ENCODE measurements around the gene PPFIA4. TPM values are rescaled to one million over a fixed set of nuclear protein-coding genes. Genes with fewer than 3 reads are reported as not detected.
A peak's percentile ranks its signal among the peaks of the same experiment; 100 is the strongest.

Gene PPFIA4
- total and polyA plus RNA-seq, 7 donors, result 8.3 to 99.8 (median 29.1) TPM

DNA sequence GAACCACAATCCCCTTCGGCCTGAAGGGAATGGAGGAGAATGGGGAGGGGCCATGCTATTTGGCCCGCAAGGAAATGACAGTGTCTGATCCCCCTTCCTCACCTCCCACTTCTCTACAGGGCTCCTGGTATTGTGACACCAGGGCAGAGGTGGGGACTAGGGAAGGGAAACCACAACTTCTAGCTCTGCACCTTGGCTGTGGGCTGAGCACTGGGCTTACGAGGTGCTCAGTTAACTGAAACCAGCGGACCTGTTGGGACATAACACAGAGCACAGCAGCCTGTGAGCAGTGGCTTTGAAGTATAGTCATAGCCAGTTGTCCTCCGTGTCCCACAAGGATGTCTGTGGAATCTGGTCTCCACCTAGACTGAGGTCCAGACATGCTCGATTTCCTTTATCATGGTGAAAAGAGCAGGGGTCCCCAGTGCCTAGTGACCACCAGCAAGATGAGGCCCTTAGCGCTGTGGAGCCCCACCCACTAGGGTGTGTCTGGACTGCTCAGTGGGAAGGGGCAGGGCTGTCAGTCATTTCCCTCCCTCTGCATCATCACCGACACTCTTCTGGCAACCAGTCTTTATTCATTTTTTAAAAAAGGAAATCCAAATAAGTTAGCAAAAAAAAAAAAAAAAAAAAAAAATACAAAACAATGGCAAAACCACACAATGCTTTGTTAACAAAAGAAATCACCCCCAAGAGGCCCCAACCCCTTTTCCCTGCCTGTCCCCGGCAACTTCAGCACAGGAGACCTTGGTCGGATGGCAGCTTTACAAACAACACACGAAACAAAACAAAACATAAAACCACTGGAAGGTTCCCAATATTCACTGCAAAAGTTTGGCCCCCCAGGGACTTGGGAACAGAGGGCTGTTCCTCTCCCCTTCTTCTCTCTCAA lies 56.5 kb downstream of the PPFIA4 start:
- TF ChIP-seq, protein P1, sequence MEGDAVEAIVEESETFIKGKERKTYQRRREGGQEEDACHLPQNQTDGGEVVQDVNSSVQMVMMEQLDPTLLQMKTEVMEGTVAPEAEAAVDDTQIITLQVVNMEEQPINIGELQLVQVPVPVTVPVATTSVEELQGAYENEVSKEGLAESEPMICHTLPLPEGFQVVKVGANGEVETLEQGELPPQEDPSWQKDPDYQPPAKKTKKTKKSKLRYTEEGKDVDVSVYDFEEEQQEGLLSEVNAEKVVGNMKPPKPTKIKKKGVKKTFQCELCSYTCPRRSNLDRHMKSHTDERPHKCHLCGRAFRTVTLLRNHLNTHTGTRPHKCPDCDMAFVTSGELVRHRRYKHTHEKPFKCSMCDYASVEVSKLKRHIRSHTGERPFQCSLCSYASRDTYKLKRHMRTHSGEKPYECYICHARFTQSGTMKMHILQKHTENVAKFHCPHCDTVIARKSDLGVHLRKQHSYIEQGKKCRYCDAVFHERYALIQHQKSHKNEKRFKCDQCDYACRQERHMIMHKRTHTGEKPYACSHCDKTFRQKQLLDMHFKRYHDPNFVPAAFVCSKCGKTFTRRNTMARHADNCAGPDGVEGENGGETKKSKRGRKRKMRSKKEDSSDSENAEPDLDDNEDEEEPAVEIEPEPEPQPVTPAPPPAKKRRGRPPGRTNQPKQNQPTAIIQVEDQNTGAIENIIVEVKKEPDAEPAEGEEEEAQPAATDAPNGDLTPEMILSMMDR (IDR thresholded peaks at IDR 0.05), result no peak
- H3K36me3 ChIP-seq (ENCODE audit: insufficient read depth in 1 of 2, low read depth in 1 of 2), result peaks cover 0 to 18% of the 10 kb centered on the region in 2 donors
- peak overlapping the region; percentile 99 for H3K4me3 ChIP-seq
- ATAC-seq (peak in 1 of 4 donors; percentile 16), DNase-seq (no peak)
- H3K9me3 ChIP-seq, result no peaks in the 10 kb centered on the region
- WGBS, 3 donors, result 30 to 39% (median 35%) methylated on average over 11 of the region's 11 CpGs
- no peaks in the 10 kb centered on the region for H3K27me3 ChIP-seq (ENCODE audit: insufficient read depth in 3 of 3, low read length in 2 of 3)
- peak overlapping the region; percentile 81 for H3K27ac ChIP-seq
- peaks cover 27% of the 10 kb centered on the region for H3K4me1 ChIP-seq
- intact Hi-C loops (cut with DNase I), result no loop called here

GRCh38 chr1:203083463-203083921 lies 57.2 kb downstream of the PPFIA4 start:
- Histone ChIP-seq H3K27me3 (ENCODE audit: insufficient read depth in 3 of 3, low read length in 2 of 3) (no peaks in the 10 kb centered on the region), H3K27ac (peak overlapping the region; percentile 81), H3K4me1 (peaks cover 27% of the 10 kb centered on the region), H3K4me3 (peak overlapping the region; percentile 99), H3K9me3 (no peaks in the 10 kb centered on the region), H3K36me3 (ENCODE audit: insufficient read depth in 1 of 2, low read depth in 1 of 2) (peaks cover 0 to 18% of the 10 kb centered on the region in 2 donors)
- TF ChIP-seq, protein P1 (IDR thresholded peaks at IDR 0.05), result peak; percentile 36
- intact Hi-C loops (cut with DNase I), result no loop called here
- 37 to 47% (median 44%) methylated on average over 11 of the region's 11 CpGs for WGBS, 3 donors
- ATAC-seq, result peak in 2 of 4 donors; percentile 9 to 21
- DNase-seq, result no peak

DNA sequence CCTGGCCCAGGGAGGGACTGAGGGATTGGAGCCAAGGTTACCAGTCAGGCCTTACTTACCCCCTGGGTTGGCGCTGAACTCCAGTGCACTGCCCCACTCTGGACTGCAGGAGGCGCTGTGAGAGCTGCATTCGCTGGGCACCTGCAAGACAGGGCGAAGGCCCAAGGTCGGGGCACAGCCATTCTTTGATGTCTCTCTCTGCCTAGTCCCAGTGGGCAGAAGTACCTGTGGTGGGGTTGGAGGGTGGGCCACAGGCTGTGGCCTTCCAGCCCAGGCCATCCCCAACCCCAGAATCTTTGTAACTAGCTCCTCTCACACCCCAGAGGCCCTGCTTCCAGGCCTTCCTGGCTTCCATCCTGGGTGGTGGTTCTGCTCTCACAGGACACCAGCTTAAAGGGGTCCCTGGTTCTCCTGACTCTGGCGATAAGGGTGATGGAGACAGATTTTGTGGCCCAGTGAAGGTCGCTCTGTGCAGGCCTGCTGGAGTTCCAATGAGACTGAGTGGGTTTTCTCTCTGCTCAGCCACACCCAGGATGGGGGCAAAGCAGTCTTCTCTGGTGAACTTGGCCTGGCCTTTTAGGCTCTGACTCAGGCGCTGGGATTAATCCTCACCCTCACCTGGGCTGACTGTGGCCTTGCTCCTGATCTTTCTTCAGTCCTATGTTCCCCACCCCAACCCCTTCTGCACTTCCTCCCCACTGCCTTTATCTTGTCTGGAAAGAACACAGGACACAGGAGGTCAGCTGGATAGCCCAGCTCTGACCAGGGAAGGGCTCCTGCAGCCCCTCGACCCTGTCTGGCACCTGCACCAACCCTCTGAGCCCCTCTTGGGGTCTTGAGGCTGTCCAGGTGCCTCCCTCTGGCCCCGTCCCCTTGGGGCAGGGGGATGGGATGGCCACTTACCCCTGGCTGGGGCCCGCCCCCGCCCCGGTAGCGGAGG lies 58.6 kb downstream of the PPFIA4 start:
- DNase-seq, result peak; percentile 68 to 87
- peaks cover 27% of the 10 kb centered on the region for H3K4me1 ChIP-seq
- ATAC-seq, result peak; percentile 58 to 79 (median 70)
- peak overlapping the region; percentile 99 for H3K4me3 ChIP-seq
- TF ChIP-seq, protein P1 (IDR thresholded peaks at IDR 0.05), result peak; percentile 79
- no peaks in the 10 kb centered on the region for H3K9me3 ChIP-seq
- peaks cover 0 to 18% of the 10 kb centered on the region in 2 donors for H3K36me3 ChIP-seq (ENCODE audit: insufficient read depth in 1 of 2, low read depth in 1 of 2)
- peak overlapping the region; percentile 97 for H3K27ac ChIP-seq
- no peaks in the 10 kb centered on the region for H3K27me3 ChIP-seq (ENCODE audit: insufficient read depth in 3 of 3, low read length in 2 of 3)
- intact Hi-C loops (cut with DNase I), result loop anchor here in 1 of 2 donors (1.0 to 5.0 kb wide), 2 partner anchors 42 to 46 kb away; partner anchors contain the start of gene ADORA1
- 36 to 59% (median 42%) methylated on average over 10 to 14 of the region's 14 CpGs for WGBS, 3 donors

- ATAC-seq (peak; percentile 66 to 82 (median 68)), DNase-seq (peak; percentile 32 to 68)
- H3K4me1 ChIP-seq, result peaks cover 27% of the 10 kb centered on the region
- peak within 1 kb of the TSS; percentile 97 for H3K27ac ChIP-seq
- 28 to 52% (median 45%) methylated on average over 35 to 36 of the region's 36 CpGs for WGBS, 3 donors
- H3K9me3 ChIP-seq, result no peaks in the 10 kb centered on the region
- TF ChIP-seq, protein P1 (IDR thresholded peaks at IDR 0.05), result no peak
- H3K27me3 ChIP-seq (ENCODE audit: insufficient read depth in 3 of 3, low read length in 2 of 3), result no peaks in the 10 kb centered on the region
- peaks cover 0 to 18% of the 10 kb centered on the region in 2 donors for H3K36me3 ChIP-seq (ENCODE audit: insufficient read depth in 1 of 2, low read depth in 1 of 2)
- peak within 1 kb of the TSS; percentile 99 for H3K4me3 ChIP-seq
- intact Hi-C loops (cut with DNase I), result loop anchor here in 1 of 2 donors (2.0 to 5.0 kb wide), 2 partner anchors 42 to 87 kb away; partner anchors contain the start of gene ADORA1
These were observed 59.5 kb downstream of the PPFIA4 start, which contains the start of gene MYOG for GRCh38 chr1:203085528-203086406. MYOG (minus strand) TSS chr1:203086012; CDS start chr1:203085961, 51 bp downstream.
